ENCODE data around the gene PEX7. TPM values are rescaled to one million over a fixed set of nuclear protein-coding genes. Genes with fewer than 3 reads are reported as not detected.
"Not testable (repeated sequence)": the region's sequence is repeated elsewhere in the genome, so short reads cannot be mapped to it uniquely, and the experiment has no call there.

Gene PEX7
- total and polyA plus RNA-seq, 8 donors: 2.7 to 38.5 (median 14.6) TPM; not detected in 1

- Histone ChIP-seq H3K27ac (no peak overlapping the region), H3K36me3 (peaks cover 6 to 34% (median 26%) of the 10 kb centered on the region in 4 donors), H3K4me3 (no peak overlapping the region), H3K4me1 (no peaks in the 10 kb centered on the region), H3K27me3 (no peaks in the 10 kb centered on the region), H3K9me3 (no peaks in the 10 kb centered on the region)
- TF ChIP-seq EP300 (IDR thresholded peaks at IDR 0.05): no peak
- TF ChIP-seq POLR2AphosphoS5 (IDR thresholded peaks at IDR 0.05): no peak
- no peak for TF ChIP-seq POLR2A (IDR thresholded peaks at IDR 0.05)
- no peak for TF ChIP-seq CTCF (IDR thresholded peaks at IDR 0.05)
- WGBS, 5 donors: 43 to 70% (median 52%) methylated on average over 3 of the region's 3 CpGs
- DNase-seq: no peak
- intact Hi-C loops (cut with DNase I; ENCODE audit: low total_unique reads): no loop called here
Measured at GRCh38 chr6:136895901-136896300, 73.5 kb downstream of the PEX7 start.

GRCh38 chr6:136897071-136897470, 74.7 kb downstream of the PEX7 start:
- no peaks in the 10 kb centered on the region for H3K4me1 ChIP-seq
- H3K27ac ChIP-seq: no peak overlapping the region
- WGBS, 5 donors: 26 to 83% (median 70%) methylated on average over 1 of the region's 1 CpG
- no peak for TF ChIP-seq POLR2AphosphoS5 (IDR thresholded peaks at IDR 0.05)
- no peak for TF ChIP-seq POLR2A (IDR thresholded peaks at IDR 0.05)
- no peak for TF ChIP-seq CTCF (IDR thresholded peaks at IDR 0.05)
- TF ChIP-seq EP300 (IDR thresholded peaks at IDR 0.05): no peak
- no peak for DNase-seq
- intact Hi-C loops (cut with DNase I; ENCODE audit: low total_unique reads): no loop called here
- H3K4me3 ChIP-seq: no peak overlapping the region
- H3K27me3 ChIP-seq: no peaks in the 10 kb centered on the region
- no peaks in the 10 kb centered on the region for H3K9me3 ChIP-seq
- H3K36me3 ChIP-seq: peaks cover 6 to 46% (median 37%) of the 10 kb centered on the region in 4 donors

- intact Hi-C loops (cut with DNase I; ENCODE audit: low total_unique reads): no loop called here
- H3K4me3 ChIP-seq: no peak overlapping the region
- WGBS, 5 donors: 61 to 89% (median 85%) methylated on average over 5 of the region's 5 CpGs
Measured at GRCh38 chr6:136901212-136901784, 78.9 kb downstream of the PEX7 start.

GRCh38 chr6:136904477-136904876, 82.1 kb downstream of the PEX7 start:
- H3K9me3 ChIP-seq; H3K4me1 ChIP-seq; H3K27ac ChIP-seq; intact Hi-C loops (cut with DNase I; ENCODE audit: low total_unique reads); H3K27me3 ChIP-seq; H3K4me3 ChIP-seq; DNase-seq: not testable (repeated sequence)
- 90 to 100% (median 94%) methylated on average over 3 of the region's 3 CpGs for WGBS, 5 donors
- H3K36me3 ChIP-seq: peaks cover 0 to 65% (median 46%) of the 10 kb centered on the region in 4 donors

More at GRCh38 chr6:136901212-136901784, 78.9 kb downstream of the PEX7 start:
- Histone ChIP-seq H3K36me3 (peaks cover 6 to 73% (median 59%) of the 10 kb centered on the region in 4 donors), H3K27me3 (no peaks in the 10 kb centered on the region), H3K4me1 (no peaks in the 10 kb centered on the region), H3K9me3 (no peaks in the 10 kb centered on the region), H3K27ac (no peak overlapping the region)
- TF ChIP-seq CTCF (IDR thresholded peaks at IDR 0.05) (no peak), EP300 (IDR thresholded peaks at IDR 0.05) (no peak), POLR2A (IDR thresholded peaks at IDR 0.05) (no peak), POLR2AphosphoS5 (IDR thresholded peaks at IDR 0.05) (no peak)
- DNase-seq: no peak

GRCh38 chr6:136914947-136915346, 92.6 kb downstream of the PEX7 start:
- Histone ChIP-seq H3K4me1 (peaks cover 0 to under 1% (median under 1%) of the 10 kb centered on the region in 4 donors), H3K27me3 (peaks cover 0 to 22% (median 10%) of the 10 kb centered on the region in 3 donors), H3K4me3 (no peak overlapping the region), H3K9me3 (no peaks in the 10 kb centered on the region), H3K36me3 (peaks cover 0 to 35% (median 30%) of the 10 kb centered on the region in 4 donors), H3K27ac (no peak overlapping the region)
- intact Hi-C loops (cut with DNase I; ENCODE audit: low total_unique reads): no loop called here
- no peak for DNase-seq
- 96 to 100% (median 100%) methylated on average over 1 of the region's 1 CpG for WGBS, 5 donors
- TF ChIP-seq CTCF (IDR thresholded peaks at IDR 0.05) (no peak), EP300 (IDR thresholded peaks at IDR 0.05) (no peak), POLR2AphosphoS5 (IDR thresholded peaks at IDR 0.05) (no peak), POLR2A (IDR thresholded peaks at IDR 0.05) (no peak)

Data from stomach (tissue), 9 donors.